MV-4-11 (cell line): ENCODE results near the gene PSMD13.

Experiments used
- DNase-seq: peaks from one replicate; lab custom pipeline; 2025; lab: John Stamatoyannopoulos, UW

PSMD13 gene

DNA sequence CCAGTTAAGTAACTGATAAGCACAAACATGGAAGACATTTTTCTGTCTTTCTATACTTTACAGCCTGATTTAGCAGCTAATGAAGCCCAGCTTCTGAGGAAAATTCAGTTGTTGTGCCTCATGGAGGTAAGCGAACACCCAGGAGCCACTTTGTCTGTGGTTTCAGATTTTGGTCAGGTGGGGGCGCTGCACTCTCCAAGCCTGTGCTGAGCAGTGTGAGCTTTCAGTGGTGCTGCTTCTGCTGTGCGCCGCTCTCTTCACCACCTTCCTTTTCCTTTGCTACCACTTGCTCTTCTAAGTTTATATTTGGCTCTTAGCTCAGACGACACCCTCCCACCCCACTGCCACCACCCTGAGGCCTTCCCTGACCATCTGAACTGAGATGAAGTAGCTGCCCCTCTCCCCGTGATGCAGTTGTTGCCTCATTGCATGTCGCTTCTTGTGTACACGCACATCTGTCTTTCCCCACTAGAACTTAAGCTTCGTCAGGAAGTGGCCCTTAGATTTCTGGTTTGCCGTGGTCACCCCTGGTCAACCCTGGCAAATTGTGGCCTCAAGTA is 14.0 kb downstream of the PSMD13 start:
- DNase-seq: peak; percentile 42

DNA sequence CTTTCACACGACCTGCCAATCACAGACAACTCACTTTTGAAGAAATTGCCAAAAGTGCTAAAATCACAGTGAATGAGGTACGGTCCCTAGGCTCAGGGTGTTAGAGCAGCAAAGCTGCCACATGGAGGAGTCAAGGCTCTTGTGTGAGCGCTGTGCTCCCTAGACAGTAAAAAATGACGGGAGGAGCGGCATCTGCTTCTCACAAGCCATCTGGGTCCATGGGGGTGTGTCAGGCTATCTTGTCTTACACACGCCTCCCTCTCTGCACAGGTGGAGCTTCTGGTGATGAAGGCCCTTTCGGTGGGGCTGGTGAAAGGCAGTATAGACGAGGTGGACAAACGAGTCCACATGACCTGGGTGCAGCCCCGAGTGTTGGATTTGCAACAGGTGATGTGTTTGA is 14.8 kb downstream of the PSMD13 start:
- DNase-seq: no peak

DNA sequence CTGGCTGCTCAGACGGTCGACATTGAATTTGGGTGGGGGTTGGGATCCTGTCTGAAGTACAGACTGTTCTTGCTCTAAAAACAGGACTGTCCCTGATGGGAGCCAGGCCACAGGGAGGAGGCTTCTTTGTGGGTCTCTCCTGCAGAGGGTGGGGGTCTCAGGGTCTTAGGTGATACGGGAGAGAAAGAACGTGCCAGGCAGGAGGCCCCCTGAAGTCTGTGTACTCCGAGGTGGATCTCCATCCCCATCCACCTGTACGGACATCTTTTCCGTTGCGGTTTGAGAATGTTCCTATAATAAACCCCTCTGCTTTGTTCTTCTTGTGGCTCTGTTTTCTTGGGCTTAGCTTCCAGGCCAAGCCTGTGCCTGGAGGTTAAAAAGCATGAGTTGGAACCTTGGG is 15.9 kb downstream of the PSMD13 start:
- no peak for DNase-seq

DNA sequence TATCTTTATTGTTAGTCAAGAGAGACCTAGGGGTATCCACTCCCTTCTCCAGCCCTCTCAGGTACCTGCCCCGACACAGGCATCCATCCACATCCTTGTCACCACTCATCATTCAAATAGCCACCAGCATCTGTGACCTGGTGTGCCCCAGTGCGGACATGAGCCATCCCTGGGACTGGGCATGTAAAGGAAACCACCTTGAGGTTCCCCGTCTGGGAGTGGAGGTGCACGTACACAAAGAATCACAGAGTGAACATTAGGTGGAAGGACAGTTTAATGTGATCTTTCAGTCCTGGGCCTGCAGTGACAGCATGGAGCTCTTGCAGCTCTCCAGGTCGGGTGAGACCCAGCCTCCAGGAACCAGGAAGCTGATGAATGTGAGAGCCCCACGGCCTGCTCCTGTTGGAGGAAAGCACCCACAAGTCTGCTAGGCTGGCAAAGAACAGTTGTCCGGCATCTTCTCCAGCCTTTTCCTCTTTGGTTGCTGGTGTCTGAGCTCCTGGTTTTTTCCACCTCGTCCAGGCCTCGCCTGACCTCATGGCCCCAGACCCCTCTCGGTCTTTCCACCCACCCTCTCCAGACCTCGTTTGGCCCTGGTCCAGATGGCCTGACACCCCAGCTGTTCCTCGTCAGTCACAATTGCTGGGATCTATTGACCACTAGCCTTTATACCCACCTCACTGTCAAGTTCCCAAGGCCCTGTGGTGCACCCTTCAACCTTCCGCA is 16.5 kb downstream of the PSMD13 start:
- DNase-seq: no peak

DNA sequence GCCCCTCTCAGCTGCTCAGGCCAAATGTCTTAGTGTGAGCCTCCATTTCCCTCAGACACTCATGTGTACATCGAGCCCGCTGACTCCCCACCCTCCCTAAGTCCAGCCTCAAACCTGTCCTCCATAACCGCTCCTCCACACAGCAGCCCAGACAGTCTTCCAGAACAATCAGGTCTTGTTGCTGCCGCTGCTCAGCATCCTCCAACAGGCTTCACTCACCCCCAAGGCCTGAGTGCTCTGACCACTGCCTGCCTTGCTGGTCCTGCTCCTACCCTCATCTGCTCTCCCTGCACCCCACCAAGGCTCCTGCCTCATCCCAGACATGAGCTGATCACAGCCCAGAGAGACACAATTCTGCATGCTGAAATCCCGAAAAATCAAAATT is 17.1 kb downstream of the PSMD13 start:
- DNase-seq: no peak

DNA sequence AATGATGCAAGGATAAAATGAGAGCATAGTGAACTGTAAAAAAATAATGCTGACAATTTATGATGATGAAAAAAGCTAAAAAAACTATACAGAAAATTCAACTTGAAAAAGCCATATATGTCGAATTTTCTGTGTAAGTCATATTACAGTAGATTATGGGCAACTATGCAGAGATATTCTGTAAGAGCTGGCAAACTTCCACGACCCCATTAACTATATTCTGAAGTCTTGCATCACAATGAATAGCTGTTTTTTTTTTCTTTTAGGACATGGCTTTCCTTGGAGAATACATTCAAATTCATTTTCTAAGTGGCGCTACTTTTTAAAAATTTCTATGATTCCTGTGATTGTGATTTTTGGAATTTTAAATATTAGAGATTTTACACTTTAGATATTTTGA is 18.4 kb downstream of the PSMD13 start:
- no peak for DNase-seq

DNA sequence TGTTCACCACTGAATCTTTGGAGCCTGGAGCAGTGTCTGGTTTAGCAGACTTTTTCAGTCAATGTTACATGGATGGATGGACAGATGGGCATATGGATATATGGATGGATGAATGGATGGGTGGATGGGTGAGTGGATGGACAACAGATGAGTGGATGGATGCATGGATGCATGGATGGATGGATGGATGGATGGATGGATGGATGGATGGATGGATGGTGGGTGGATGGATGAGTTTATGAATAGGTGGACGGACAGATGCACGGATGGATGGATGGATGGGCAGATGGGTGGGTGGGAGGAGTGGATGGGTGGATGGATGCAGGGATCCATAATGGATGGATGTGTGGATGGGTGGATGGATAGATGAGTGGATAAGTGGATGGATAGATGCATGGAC is 19.0 kb downstream of the PSMD13 start:
- no peak for DNase-seq

DNA sequence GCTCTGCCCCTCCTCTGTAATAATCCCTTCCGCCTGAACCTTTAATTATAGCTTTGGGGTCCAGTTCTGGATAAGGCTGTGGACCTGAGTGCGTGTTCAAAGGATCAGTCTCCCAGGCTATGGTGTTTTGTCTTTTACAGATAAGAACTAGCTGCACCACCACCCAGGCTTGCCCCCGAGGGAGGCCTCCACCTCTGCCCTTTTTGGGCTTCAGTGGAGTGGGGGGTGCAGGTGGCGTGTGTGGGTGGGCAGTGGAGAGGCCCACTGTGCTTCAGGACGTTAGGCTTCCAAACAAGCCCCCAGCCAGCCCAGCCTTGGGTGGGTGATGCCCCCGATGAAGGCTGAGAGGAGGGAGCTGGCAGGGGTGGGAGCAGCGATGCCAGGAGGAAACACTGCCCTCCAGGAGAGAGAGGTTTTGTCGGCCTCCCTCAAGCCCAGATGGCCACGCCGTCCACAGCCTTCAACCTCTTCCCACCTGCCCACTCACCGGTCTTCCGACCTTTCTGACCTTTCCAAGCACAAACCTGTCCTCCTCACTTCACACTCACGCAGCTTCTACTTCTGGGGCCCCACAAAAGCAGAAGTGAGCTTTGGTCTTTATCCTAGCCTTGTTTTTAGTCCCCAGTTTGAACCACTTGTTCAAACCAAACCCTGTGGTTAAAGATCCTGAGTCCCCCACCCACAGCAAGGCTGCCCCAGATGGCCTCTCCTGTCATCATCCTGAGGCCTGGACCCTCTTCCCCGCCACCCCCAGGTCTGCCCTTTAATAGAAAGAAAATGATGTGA is 20.4 kb downstream of the PSMD13 start:
- peak; percentile 80 for DNase-seq

DNA sequence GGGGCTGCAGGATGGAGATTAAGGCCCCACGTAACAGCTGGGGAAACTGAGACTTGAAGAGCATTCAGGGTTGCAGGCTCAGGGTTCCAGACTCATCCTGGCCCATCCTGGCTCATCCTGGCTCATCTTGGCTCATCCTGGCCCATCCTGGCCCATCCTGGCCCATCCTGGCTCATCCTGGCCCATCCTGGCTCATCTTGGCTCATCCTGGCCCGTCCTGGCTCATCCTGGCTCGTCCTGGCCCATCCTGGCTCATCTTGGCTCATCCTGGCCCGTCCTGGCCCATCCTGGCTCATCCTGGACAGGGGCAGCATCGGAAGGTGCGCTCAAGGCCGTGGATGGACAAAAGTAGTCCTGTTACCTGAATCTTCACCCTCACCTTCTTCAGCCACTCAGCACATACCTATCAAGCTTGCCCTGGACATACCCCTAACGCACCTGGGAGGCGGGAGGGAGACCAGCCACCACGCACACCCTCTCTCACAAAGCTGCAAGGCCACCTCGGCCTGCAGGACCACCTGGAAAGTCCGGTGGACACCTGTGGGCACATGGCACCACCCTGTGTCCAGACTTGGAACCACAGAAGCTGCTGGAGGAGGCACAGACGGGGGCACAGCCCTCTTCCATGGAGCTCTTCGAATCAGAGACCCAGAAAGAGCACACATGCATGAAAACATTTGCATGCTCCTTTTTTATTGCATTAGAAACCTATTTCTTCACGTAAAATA is 21.2 kb downstream of the PSMD13 start:
- no peak for DNase-seq

DNA sequence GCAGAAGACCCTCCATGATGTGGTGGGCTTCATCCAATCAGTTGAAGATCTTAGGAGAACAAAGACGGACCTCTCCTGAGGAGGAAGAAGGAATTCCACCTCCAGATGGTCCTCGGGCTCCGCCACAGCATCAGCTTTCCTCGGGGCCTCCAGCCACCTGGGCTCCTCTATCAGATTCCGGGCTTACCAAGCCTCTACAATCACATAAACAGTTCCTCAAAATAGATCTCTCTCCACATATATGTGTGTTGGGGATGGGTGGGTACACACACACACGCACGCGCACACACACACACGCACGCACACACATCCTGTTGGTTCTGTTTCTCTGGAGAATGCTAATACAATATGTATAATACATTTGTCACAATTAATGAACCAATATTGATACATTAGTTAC is 22.6 kb downstream of the PSMD13 start:
- DNase-seq: no peak

DNA sequence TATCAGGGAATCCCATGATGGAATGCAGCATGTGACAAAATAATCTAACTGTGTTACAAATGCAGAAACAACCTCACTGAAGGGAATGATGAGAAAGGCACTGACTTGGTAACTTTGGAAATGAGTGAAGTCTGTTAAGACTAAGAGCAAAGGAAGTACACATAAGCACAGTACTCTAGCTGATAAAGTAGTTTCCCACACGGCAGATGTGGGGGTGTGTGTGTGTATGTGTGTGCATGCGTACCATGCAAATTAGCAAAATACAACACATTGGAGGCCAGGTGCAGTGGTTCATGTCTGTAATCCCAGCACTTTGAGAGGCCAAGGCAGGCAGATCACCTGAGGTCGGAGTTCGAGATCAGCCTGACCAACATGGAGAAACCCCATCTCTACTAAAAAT is 24.8 kb downstream of the PSMD13 start:
- DNase-seq: no peak

DNA sequence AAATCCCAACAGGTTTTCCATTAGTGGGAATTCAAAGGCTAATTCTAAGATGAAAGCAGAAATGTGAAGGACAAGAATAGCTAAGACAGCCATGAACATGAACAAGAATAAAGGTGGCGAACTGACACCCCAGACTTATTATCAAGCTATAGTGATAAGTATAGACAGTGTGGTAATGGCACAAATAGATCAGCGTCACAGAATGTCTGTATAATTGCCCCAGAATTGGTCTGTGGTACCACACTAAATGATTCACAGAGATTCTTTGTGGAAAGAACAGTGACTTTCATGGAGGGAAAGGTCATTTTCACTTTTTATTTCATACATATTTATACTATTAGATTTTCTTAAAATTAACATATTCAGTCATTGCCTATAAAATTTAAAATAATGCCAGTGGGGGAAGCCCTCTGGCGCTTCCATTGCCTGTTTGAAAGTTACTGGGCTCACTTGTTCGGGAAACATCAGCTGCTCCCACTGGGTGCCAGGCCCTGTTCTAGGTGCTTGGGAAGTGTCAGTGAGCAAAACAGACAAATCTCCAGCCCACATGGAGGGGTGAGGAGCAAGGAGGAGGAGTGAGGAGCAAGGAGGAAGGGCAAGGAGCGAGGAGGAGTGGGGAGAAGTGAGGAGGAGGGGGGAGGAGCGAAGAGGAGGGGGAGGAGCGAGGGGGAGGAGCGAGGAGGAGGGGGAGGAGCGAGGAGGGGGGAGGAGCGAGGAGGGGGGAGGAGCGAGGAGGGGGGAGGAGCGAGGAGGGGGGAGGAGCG is 30.1 kb downstream of the PSMD13 start:
- peak; percentile 41 for DNase-seq

DNA sequence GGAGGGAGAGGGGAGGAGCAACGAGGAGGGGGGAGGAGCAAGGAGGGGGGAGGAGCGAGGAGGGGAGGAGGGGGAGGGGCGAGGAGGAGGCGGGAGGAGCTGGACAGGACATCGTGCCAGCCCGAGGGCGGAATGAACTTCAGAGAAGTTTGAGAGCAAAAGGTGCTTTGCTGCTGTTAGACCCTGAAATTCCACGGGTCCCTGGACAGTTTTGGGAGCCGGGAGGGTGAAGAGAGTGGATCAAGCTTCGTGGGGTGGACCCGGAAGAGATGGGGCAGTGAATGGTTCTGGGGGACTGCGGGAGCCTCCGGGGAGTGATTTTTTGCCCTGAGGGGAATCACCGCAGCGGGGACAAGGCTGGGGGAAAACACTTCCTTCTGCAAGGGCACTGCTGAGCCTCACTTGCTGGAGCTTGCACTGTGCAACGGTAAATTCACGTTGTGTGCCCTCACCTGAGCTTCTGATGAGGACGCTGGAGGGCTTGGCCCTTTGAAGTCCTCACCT is 30.8 kb downstream of the PSMD13 start:
- peak; percentile 48 for DNase-seq

DNA sequence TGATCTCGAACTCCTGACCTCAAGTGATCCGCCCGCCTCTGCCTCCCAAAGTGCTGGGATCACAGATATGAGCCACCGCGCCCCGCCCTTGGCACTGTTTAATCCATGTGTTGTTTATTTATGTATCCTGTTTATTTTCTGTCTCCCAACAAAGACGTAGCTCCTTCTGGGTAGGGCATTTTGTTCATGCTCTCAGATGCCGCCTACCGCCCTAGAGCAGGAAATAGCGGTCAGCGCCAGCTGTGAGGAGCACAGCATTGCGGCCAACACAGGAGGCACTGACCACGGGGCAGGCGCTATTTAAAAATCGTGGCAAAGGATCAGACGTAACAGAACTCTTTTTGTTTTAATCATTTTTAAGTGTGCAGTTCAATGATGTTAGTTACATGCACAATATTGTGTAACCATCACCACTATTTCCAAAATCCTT is 32.0 kb downstream of the PSMD13 start:
- peak; percentile 95 for DNase-seq

DNA sequence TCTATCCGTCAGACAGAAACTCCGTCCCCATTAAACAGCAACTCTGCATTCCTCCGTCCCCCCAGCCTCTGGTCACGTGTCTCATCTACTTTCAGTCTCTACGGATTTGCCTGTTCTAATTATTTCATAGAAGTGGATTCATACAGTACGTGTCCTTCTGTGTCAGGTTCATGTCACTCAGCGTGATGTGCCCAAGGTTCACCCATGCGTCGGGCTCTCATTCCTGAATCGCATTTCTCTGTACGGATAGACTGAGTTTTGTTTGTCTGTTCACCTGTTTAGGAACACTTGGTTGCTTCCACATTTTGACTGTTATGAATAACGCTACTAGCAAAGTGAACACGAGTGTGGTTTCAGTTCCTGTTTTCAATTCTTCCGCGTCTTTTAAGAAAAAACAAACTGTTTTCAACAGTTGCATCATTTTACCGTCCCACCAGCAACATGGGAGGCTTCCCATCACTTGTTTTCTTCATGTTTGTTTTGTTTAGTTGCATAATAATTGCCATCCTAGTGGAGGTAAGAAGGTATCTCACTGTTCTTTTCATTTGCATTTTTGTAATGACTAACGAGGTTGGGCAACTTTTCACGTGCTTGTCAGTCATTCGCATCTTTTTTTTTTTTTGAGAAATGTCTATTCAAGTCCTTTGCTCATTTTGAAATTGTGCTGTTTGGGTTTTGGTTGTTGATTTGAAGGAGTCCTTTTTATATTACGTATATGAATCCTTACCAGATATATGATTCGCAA is 32.5 kb downstream of the PSMD13 start:
- peak; percentile 98 for DNase-seq

DNA sequence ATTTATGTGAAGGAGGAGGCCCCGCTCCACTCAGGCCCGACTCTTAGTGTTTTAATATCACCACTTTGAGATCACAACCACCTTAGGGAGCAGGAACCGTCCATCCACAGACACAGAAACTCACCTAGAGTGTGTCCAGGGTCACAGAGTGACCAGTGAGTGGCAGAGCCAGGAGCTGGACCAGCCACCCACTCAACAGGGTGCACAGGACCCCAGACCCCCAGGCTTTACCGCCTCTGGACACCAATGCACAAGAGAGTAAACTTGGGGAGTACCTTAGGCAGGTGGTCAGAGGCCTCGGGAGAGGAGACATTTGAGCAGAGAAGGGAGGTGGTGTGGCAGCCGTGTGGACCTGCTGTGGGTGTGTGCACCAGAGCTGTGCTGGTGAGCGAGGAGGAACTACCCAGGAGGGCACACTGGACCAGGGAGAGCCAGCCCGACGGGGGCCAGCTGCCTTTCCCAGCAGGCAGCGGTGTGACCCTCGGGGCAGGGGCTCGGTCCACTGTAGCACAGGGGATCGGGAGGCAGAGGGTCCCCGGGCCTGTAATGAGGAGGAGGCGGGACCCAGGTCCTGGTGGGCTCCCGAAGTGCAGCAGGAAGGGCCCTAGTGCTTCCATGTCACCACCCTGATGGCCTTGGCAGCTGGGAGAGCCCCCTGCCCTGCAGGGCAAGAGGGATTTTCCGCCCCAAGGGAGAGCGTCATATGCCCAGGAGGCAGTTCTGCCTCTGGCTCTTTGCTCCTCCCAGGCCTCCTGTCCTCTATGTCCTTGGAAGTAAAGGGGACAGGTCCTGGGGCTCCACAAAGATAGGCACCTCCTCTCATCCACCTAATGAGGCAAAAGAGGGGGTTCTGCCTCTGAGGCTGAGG is 33.9 kb downstream of the PSMD13 start:
- DNase-seq: no peak

DNA sequence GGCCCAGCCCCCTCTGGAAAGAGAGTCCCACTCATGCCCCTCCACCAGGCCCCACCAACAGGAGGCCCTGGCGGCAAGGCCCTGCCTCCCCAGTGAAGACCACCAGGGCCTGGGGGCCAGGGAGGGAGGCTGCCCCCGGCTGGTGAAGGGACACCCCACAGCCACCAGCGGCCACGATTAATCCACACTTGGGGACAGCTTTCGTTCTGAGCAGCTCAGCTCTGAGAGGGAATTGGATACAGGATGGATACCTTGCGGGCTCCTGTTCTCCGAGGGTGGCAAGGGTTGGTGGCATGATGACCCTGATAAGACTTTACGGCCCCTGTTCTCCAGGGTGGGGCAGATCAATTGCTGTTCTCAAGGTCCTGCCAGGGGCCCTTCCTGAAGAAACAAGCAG is 34.5 kb downstream of the PSMD13 start:
- no peak for DNase-seq

DNA sequence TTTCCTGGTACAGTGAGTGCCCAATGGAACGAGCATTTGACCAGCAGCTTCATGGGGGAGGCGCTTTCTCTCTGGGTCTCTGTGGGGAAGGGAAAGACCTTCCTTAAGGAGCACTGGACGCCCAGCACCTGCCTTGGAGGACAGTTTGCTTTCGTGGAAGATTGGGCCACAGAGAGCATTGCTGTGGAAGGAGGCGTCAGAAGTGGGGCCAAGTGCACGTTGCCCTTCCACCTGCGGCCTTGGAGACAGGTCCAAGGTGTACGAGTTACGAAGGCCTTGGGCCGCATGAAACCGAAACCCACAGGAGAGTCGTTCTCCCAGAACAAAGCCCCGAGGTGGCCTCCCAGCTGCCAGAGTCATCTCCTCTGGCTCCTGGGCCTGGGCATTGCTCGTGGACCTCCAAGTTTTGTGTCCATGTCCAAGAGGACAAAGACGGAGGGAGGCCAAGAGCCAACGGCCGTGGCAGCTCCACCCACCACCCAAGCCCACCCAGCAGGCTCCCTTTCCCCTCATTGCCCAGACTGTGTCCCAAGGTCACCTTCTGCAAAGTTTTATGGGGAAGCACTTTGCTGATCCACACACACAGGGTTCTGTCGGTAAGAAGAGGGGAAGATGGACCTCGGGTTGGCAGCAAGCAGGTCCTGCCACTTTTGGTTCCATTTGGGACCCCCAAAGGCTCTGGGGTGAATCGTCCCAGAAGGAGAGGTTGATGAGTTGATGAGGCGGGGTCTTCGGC is 35.6 kb downstream of the PSMD13 start:
- no peak for DNase-seq

DNA sequence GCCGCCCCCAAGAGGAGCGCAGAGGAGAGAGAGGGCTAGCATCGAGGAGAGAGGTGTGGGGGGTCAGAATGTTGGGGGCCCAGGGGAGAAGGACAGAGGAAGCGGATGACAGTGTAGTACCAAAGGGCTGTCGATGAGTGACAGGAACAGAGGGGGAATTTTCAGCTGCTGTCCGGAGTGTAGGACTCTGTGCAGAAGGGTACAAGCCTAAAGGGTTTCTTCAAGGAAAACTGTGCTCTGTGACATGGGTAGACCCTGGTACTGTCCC is 36.1 kb downstream of the PSMD13 start:
- DNase-seq: no peak

DNA sequence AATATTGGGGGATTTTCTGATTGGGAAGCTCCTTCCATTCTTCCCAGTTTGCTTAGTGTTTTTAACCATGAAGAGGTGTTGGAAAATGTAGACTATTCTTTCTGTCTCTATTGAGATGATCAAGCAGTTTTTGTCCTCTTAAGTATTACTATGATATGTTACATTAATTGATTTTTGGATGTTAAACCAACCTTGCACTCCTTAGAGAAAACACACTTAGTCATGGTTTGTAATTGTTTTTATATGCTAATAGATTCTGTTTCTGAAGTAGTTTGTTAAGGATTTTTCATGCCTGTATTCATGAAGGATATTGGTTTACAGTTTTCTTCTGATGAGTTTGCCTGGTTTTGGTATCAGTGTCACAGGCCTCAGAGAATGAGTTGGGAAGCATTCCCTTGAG is 39.4 kb downstream of the PSMD13 start:
- DNase-seq: no peak
